GM18508 (cell line): ENCODE results near the gene CLIC1.

Source experiments
- ATAC-seq: cut with Tn5 transposase; IDR thresholded peaks from one replicate; pipeline ENCODE4 v1.9.1; 2021; ENCODE audit warnings: moderate number of reproducible peaks; ENCODE audit not compliant: insufficient read depth, unreplicated experiment

The CLIC1 gene

DNA sequence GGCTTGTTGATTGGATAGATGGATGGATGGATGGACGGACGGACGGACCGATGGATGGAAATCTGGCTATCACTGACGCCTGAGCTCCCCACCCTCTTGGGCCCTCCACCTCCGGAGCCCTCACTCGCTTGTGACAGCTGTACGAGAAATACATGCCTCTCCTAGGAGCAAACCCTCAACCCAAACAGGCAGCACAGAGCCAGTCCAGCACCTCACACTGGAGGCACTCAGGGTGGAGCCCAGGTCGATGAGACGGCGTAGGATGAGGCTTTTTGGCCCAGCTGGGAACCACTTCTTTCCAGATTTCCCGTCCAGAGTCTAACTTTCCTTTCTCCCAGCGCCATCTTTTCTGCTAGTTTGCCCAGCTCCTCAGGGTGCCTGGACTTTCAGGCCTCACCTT is 52.7 kb downstream of the CLIC1 start:
- no peak for ATAC-seq

DNA sequence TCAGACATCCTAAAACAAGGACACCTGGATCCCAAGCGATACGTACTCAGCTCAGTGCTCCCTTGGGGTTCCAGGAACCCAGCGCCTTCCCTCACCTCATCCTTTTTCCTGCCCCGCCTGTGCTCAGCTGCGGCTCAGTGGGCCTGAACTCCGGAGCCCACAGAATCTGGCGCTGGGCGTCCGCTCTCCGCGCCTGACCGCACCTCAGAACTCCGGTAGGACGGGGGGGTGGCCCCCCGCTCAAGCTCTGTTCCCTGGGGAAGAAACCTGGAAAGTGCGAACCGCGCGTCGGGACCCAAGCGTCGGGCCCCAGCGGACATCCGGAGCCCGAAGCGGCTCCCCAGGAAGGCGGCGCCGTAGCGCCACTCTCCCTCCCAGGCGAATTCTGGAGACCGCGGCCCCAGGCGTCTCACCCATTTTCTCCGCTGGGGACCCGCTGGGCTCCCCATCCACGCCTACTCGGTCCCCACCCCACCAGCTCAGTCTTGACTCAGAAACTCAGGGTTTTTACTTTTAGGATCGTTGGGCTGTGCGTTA is 55.1 kb downstream of the CLIC1 start:
- no peak for ATAC-seq
